RWPE1 (cell line): Measurements from ENCODE around the gene RBL1.

Experiments
- CTCF ChIA-PET: fragments of 350-600 bp; sonication (Branson Sonifier 250); formaldehyde crosslinking; extraction: SDS; loops from one replicate; lab custom pipeline; 2021; lab: Yijun Ruan, JAX
- POLR2A ChIA-PET: fragments of 400-600 bp; formaldehyde crosslinking; extraction: SDS; loops from one replicate; lab custom pipeline; 2020; ENCODE audit warnings: antibody characterized with exemption; ENCODE audit not compliant: low non-redundant PET; lab: Yijun Ruan, JAX
- DNase-seq: peaks from one replicate; pipeline ENCODE4 v3.0.0; 2012; ENCODE audit warnings: low spot score
- H3K27ac ChIP-seq: fragments of 450-650 bp; 2 replicates; pipeline ENCODE4 v1.5.1; 2017
- CTCF ChIP-seq: fragments of 450-650 bp; conservative IDR thresholded peaks from 2 replicates; pipeline ENCODE4 v1.5.1; 2017; ENCODE audit warnings: low read depth, mild to moderate bottlenecking

Gene RBL1

GRCh38 chr20:36984257-36984638, 111.5 kb downstream of the RBL1 start:
- no peak for DNase-seq
- H3K27ac ChIP-seq: no peak overlapping the region
- no peak for TF ChIP-seq CTCF
- ChIA-PET POLR2A (no interaction called here), CTCF (interaction anchor here (0.7 kb wide), 2 partner anchors 176 to 213 kb away, joined by 3 read pairs; no protein-coding TSS in a partner anchor)

GRCh38 chr20:36975099-36975818, 120.5 kb downstream of the RBL1 start:
- TF ChIP-seq CTCF: no peak
- H3K27ac ChIP-seq: no peak overlapping the region
- no peak for DNase-seq
- ChIA-PET POLR2A (interaction anchor here (0.6 kb wide), 1 partner anchor 1119 kb away, joined by 3 read pairs; no protein-coding TSS in a partner anchor), CTCF (interaction anchor here (0.7 kb wide), 1 partner anchor 89 kb away, joined by 3 read pairs; no protein-coding TSS in a partner anchor)

- no peak for TF ChIP-seq CTCF
- no peak overlapping the region for H3K27ac ChIP-seq
- ChIA-PET POLR2A (interaction anchor here (0.6 kb wide), 1 partner anchor 1118 kb away, joined by 3 read pairs; no protein-coding TSS in a partner anchor), CTCF (no interaction called here)
- no peak for DNase-seq
These were observed 121.1 kb downstream of the RBL1 start for GRCh38 chr20:36974660-36975059.

- H3K27ac ChIP-seq: no peak overlapping the region
These were observed 124.7 kb downstream of the RBL1 start for GRCh38 chr20:36971103-36971502.

GRCh38 chr20:36969478-36970186, 126.2 kb downstream of the RBL1 start:
- no peak overlapping the region for H3K27ac ChIP-seq
- POLR2A ChIA-PET: no interaction called here
- no peak for DNase-seq
- CTCF ChIA-PET: interaction anchor here (0.6 kb wide), 1 partner anchor 73 kb away, joined by 5 read pairs; no protein-coding TSS in a partner anchor
- no peak for TF ChIP-seq CTCF

More at GRCh38 chr20:36971103-36971502, 124.7 kb downstream of the RBL1 start:
- no peak for TF ChIP-seq CTCF
- ChIA-PET POLR2A (no interaction called here), CTCF (no interaction called here)
- DNase-seq: no peak

GRCh38 chr20:36969051-36969450, 126.7 kb downstream of the RBL1 start:
- CTCF ChIA-PET: no interaction called here

More at GRCh38 chr20:36969051-36969450, 126.7 kb downstream of the RBL1 start:
- DNase-seq: no peak
- no peak overlapping the region for H3K27ac ChIP-seq
- no peak for TF ChIP-seq CTCF
- POLR2A ChIA-PET: no interaction called here
